Measurements from ENCODE around the gene SIDT2. TPM values are rescaled to one million over a fixed set of nuclear protein-coding genes. Genes with fewer than 3 reads are reported as not detected.
A peak's percentile ranks its signal among the peaks of the same experiment; 100 is the strongest.

SIDT2 gene
- total RNA-seq, 1 experiment from 2014 or later: 27.6 TPM

DNA sequence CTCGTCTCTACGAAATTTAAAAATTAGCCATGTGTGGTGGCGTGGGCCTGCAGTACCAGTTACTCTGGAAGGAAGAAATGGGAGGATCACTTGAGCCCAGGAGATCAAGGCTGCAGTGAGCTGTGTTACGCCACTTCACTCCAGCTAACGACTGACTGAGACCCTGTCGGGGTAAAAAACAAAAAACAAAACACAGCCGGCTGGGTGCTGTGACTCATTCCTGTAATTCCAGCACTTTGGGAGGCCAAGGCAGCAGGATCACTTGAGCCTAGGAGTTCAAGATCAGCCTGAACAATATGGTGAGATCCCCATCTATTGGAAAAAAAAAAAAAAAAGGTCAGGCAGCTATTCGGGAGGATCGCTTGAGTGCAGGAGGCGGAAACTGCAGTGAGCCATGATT, 32.0 kb upstream of the SIDT2 start:
- Mint-ChIP-seq H3K36me3 (peaks cover 39% of the 10 kb centered on the region), H3K9me3 (0 out of 2 replicates have a peak, but pooled peaks cover 4% of the 10 kb centered on the region), H3K4me3 (peak overlapping the region; percentile 98), H3K4me1 (peaks cover 30% of the 10 kb centered on the region), H3K27me3 (ENCODE audit: low read depth) (no peaks in the 10 kb centered on the region), H3K27ac (peak overlapping the region; percentile 82)
- ATAC-seq (no peak), DNase-seq (ENCODE audit: low spot score) (no peak)
- TF ChIP-seq ATF1 (CRISPR knock-in tag; IDR thresholded peaks at IDR 0.05) (no peak), ZNF281 (CRISPR knock-in tag; IDR thresholded peaks at IDR 0.05) (no peak), ARID4B (CRISPR knock-in tag; IDR thresholded peaks at IDR 0.05; ENCODE audit: borderline replicate concordance) (no peak), NR1H2 (CRISPR knock-in tag; IDR thresholded peaks at IDR 0.05) (no peak), SMAD4 (CRISPR knock-in tag; IDR thresholded peaks at IDR 0.05) (no peak), GABPB1 (CRISPR knock-in tag; IDR thresholded peaks at IDR 0.05) (no peak), CDX4 (CRISPR knock-in tag; IDR thresholded peaks at IDR 0.05; ENCODE audit: borderline replicate concordance) (no peak)
- TF ChIP-seq, protein P1, sequence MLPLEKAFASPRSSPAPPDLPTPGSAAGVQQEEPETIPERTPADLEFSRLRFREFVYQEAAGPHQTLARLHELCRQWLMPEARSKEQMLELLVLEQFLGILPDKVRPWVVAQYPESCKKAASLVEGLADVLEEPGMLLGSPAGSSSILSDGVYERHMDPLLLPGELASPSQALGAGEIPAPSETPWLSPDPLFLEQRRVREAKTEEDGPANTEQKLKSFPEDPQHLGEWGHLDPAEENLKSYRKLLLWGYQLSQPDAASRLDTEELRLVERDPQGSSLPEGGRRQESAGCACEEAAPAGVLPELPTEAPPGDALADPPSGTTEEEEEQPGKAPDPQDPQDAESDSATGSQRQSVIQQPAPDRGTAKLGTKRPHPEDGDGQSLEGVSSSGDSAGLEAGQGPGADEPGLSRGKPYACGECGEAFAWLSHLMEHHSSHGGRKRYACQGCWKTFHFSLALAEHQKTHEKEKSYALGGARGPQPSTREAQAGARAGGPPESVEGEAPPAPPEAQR (CRISPR knock-in tag; IDR thresholded peaks at IDR 0.05): no peak
- ChIA-PET CTCF (interaction anchor here (0.8 to 4.9 kb wide), 4 partner anchors 26 to 80 kb away, joined by 4 to 35 read pairs (median 8); partner anchors contain the start of gene SIDT2), POLR2A (interaction anchor here (0.6 kb wide), 1 partner anchor 13 kb away, joined by 4 read pairs; no protein-coding TSS in a partner anchor)

DNA sequence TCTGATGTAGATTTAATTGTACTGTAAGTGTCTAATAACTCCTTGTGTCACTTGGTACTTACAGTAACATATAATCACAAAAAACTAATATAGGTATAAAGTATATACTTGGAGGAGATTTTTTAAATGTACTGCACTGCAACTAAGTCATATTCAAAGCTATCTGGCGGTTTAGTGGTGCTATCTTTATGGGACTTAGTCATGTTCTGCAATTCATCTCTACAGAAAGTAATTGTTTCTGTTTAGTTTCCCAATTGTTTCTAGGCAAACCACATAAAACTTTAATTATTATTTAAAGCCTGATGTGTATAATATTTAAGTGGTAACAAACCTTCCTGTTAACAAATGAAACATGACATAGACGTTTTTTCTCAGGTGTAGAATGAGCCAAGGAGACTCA, 26.5 kb upstream of the SIDT2 start:
- no peaks in the 10 kb centered on the region for H3K27me3 Mint-ChIP-seq (ENCODE audit: low read depth)
- POLR2A ChIA-PET: no interaction called here
- 0 out of 2 replicates have a peak overlapping the region, but pooled peaks have one; percentile 73 for H3K27ac Mint-ChIP-seq
- H3K4me3 Mint-ChIP-seq: no peak overlapping the region
- ATAC-seq: no peak
- H3K4me1 Mint-ChIP-seq: peaks cover 5% of the 10 kb centered on the region
- H3K36me3 Mint-ChIP-seq: peaks cover 41% of the 10 kb centered on the region
- no peaks in the 10 kb centered on the region for H3K9me3 Mint-ChIP-seq
- CTCF ChIA-PET: interaction anchor here (0.5 kb wide), 1 partner anchor 14 kb away, joined by 3 read pairs; no protein-coding TSS in a partner anchor
- no peak for DNase-seq (ENCODE audit: low spot score)
- TF ChIP-seq, protein P2, sequence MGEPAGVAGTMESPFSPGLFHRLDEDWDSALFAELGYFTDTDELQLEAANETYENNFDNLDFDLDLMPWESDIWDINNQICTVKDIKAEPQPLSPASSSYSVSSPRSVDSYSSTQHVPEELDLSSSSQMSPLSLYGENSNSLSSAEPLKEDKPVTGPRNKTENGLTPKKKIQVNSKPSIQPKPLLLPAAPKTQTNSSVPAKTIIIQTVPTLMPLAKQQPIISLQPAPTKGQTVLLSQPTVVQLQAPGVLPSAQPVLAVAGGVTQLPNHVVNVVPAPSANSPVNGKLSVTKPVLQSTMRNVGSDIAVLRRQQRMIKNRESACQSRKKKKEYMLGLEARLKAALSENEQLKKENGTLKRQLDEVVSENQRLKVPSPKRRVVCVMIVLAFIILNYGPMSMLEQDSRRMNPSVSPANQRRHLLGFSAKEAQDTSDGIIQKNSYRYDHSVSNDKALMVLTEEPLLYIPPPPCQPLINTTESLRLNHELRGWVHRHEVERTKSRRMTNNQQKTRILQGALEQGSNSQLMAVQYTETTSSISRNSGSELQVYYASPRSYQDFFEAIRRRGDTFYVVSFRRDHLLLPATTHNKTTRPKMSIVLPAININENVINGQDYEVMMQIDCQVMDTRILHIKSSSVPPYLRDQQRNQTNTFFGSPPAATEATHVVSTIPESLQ (CRISPR knock-in tag; IDR thresholded peaks at IDR 0.05): no peak
- TF ChIP-seq KAT7 (CRISPR knock-in tag; IDR thresholded peaks at IDR 0.05; ENCODE audit: borderline replicate concordance): no peak
- TF ChIP-seq SOX15 (CRISPR knock-in tag; IDR thresholded peaks at IDR 0.05): no peak
- no peak for TF ChIP-seq ZNF425 (CRISPR knock-in tag; conservative IDR thresholded peaks at IDR 0.05)
- no peak for TF ChIP-seq ZNF532 (CRISPR knock-in tag; IDR thresholded peaks at IDR 0.05; ENCODE audit: borderline replicate concordance)

Measured in WTC11 (cell line).